Fibroblast of skin of left biceps (primary cell): Measurements from ENCODE around the gene KCNH8.

Source experiments
- DNase-seq, 2 experiments: peaks; one replicate each; pipeline ENCODE4 v3.0.0-alpha.2; 2013; ENCODE audit warnings: low read depth in 2 of 2

KCNH8 gene

DNA sequence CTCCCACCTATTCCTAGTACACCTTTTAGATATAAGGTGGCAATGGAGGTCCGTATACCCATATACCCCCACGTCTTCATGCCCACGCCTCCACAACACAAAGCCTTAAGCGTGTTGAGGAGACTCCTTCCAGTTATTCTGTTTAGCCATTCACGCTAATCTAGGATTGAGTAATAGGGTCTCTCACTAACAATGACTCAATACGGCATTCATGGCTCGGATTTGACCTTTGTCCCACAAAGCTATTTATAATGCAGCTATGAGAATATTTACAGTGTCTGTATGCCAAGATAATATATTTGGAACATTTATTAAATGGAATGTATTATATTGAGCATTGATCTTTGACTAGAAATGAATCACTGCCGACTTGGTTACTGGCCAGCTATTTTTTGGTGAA is 215.8 kb downstream of the KCNH8 start:
- DNase-seq: no peak

DNA sequence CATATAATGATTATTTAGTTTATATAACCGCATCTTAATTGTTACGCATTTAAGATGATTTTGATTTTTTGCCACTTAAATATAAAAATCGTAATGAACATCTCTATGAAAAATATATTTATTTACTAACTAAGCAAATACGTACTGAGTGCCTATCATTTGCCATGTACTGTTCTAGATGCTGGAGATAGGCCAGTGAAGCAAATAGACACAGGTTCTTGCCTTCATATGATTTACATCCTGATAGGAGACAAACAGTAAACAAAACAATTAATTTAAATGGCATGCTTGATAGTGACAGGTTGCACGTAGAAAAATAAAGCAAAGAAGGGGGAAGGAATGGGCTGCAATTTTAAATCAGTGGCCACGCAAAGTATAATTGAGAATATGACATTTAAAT is 217.2 kb downstream of the KCNH8 start:
- DNase-seq: no peak

DNA sequence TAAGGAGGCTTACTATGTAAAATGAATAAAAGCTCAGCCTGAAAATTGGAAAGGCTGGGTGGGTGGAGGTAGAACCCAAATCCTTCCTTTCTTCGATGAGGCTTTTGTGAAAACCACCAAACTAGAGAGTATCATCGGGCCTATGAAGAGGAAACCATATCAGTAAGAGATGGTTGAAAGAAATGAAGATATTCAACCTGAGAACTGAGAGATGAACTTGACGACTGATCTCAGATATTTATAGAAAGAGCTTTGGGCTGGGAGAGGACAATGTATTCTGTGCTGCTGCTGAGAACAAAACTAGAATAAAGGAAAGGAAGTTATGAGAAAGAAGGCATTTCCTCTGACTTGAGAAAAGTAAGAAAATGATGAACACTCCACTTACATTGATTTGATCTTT is 236.6 kb downstream of the KCNH8 start:
- DNase-seq: no peak

DNA sequence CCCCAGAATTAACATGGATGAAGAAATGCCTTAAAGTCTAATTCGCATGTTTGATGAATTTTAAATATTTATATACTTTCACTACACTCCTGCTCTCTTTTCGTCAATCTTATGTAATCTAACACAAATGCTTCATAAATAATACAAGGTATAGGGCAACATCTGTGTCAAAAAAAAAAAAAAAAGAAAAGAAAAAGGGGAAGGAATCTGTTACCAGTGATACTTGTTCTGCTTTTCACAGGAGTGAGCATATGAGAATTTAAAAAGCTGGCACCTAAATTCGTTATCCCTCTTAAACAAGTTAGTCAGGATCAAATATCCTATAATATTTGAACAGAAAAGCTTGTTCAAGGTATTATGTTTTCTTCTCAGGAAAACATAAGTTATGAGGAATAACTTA is 243.8 kb downstream of the KCNH8 start:
- no peak for DNase-seq

DNA sequence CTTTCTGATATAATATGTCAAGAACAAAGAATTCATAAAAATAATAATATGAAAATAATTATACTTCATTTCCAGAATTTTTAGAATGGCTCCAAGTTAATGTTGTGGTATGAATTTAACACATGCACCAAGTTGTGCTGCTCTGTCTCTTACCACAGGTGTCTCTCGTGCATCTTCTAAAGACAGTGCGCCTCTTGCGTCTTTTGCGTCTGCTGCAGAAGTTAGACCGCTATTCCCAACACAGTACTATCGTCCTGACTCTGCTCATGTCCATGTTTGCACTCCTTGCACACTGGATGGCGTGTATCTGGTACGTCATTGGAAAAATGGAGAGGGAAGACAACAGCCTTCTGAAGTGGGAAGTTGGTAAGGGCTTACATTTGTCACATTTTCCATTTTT is 246.6 kb downstream of the KCNH8 start:
- DNase-seq: no peak

DNA sequence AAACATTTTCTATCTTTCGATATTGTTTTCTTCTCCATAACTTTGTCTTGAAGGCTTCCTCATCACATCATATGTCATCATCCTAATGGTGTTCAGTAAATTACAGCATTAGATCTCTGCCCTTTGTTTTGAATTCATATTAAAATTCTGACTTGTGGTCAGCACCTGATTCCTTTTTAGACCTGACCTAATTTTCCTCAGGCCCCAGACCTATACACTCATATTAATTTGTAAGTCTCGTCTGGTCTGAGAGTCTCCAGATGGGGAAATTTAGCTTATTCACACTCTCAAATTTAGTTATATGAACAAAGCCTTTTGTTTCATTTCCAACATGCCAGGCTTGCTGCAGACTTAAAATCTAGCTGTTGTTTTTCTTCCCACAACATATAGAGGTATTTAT is 248.4 kb downstream of the KCNH8 start:
- DNase-seq: no peak

DNA sequence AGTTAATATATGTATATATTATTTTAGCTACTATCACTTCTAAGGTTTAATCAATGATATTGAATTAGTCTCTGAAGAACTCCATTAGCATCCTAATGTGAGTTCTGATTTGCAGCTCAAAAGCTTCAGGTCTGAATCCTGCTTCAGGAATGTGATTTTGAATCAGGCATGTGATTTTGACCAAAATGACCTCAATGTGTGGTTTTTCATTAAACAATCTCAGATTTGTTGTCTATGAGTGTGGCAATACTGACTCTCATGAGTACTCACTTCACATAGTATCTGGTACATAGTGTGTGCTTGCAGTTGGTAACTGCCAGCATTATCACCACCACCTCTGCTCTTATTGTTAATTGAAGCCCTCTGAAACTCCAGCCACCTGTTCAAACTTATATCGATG is 251.0 kb downstream of the KCNH8 start:
- DNase-seq: no peak

DNA sequence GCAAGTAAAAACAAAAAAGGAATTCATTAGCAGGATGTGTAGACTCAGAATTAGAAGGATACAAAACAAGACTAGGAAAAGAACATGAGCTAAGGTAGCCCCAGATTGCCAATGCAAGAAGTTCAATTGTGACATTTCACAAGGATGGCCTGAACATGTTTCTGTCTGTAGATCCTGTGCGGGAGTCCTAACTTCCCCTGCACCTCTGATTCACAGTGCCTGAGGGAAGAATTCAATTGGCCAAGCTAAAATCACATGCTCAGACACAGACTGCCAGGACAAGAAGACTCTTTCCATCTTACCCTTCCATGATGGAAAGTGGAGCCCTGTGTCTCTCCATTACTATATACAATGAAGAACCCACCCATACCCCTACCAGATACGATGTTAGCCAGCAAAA is 251.5 kb downstream of the KCNH8 start:
- DNase-seq: no peak

DNA sequence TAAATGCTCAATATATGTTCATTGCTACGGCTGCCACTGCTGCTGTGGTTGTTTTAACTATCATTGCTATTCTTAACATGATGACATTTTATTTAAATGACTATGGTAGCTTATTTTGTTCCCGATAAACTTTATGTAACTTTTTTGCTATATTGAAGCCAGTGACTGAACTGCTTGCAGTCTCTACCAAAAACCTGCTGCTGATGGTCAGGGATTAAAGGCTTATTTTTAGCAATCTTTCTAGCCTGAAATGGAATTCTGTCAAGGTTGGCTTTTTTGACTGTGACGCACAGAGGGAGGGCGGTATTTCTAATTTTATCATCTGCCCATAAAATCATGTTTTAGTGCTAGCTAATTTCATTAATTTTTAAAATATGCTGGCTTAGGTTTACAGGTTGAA is 271.8 kb downstream of the KCNH8 start:
- DNase-seq: no peak

DNA sequence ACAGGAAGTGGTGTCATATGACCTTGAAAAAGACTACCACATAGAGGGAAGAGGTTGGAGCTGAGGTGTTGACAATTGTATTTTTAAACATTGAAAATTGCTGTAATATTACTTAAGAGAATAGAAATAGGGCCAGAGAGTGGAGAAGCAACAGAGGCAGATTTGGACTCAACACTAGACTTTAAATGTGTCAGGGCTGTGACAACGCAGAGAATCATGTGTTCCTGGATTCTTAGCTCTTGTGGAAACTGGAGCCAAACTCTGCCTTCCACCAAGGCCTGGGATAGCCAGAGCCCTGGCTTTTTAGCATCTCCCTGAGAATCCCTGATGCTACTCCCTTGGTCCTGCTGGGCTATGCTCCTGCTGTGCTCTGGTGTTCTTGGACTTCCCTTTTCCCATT is 277.5 kb downstream of the KCNH8 start:
- DNase-seq: no peak

DNA sequence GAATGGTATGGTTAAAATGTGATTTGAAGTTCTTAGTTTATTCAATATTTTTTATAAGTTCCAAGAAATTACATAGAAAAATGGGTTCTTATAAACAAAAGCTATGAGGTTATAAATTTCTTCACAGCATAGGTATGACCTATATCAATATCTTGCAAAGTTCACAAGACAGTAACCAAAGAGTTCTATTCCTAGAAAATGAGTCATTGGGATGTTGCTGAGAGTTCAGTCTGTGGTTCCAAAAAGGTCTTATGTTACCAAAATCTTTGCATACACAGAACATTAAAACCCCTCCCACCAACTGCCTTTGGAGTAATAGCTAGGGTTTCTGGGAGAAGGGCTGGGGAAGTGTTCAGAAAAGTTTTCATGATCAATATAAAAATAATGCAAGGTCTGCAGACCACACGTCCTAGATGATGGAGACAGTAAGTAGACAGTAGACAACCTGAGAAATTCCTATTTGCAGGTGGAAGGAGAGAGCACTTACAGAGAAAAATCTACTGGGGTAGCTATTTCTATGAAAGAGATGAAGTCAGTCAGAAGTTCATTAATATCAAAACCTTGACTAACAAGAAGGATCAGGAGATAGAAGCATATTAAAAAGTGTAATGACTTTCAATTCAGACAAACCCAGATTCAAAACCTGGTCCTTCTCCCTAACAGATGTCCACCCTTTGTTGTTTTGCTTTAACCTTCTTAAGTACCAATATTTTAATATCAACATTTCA is 279.3 kb downstream of the KCNH8 start:
- DNase-seq: no peak

DNA sequence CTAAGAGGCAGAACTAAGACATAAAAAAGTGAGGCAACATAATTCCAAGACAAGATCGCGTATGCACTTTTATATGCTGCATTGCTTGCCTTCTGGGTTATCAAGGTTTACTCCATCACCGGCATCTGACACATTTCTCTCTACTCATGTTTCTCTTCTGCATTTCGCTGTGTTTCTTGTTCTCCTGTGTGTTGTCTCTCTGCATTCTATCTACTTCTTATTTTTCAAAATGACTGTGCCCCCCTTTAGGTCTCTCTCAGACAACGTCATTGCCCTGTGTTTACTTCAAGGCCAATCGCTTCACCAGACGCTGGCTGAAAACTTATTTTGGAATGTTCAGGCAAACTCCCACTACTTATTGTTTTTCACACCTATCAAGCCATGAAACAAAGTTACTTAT is 280.4 kb downstream of the KCNH8 start:
- DNase-seq: no peak

DNA sequence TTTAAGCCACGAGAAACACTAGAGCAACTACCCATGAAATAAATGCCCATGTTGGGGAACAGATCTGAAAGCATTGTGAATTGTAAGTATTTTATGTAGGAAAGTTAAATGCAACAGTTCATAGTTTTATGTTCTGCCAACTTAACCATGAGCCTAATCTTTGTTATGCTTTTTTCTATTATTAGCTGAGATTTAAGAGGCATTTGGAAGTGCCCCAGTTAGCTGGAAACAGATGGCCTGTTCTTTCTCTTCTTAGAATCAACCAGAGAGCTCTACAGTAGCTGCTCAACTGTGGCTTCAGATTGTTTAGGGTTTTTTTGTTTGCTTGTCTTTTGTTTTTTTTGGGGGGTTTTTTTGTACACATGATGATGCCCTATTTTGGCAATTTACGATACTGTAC is 284.4 kb downstream of the KCNH8 start:
- no peak for DNase-seq

DNA sequence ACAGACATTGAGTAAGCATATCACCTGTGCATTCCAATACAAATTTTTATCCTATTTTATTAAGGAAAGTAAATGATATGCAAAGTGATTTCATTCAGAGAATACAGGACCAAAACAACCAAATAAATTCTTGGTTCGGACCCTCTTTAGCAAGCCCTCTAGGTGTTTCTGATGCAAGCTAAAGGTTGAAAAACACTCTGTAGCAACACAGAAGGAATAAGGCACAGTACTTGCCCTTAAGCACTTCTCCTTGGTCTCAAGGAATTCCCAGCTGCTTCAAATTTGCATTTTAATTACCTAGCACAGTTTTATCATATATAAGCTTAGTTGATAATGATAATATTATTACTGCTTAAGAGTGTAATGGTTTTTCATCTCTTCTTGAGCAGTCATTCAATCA is 288.4 kb downstream of the KCNH8 start:
- DNase-seq: no peak

DNA sequence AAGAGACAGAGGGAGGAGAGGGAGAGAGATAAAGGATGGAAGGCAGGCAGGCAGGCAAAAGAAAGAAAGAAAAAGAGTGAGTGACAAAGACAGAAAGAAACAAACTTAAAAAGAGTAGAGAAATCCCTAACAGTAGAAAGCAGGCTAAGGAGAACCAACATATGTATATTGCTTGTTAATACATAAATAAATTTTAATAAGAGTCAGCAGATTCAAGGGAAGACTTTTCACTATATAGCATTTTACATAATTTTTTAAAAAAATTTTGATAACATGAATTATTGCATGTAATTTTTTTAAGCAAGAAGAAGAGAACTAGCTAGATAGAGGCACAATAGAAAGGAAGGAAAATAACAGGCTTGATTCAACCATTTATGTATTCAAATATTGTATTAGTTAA is 291.6 kb downstream of the KCNH8 start:
- DNase-seq: no peak

DNA sequence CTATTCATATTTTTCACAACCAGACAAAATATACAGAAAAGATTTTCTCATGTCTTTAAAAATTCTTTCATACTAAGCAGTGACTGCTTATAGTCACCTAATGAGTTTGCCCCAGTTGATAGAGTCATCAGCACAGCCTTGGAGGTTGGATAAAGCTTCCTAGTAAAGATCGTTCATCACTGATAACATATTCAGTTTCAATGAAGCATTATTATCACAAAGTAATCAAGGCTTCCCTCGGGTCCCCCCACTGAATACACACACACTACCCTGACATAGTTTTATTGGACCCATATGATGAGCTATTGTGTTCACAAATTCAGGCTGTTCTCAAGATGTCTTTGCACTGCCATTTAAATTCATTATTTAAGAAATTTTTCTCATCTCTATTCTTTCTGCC is 297.8 kb downstream of the KCNH8 start:
- no peak for DNase-seq

DNA sequence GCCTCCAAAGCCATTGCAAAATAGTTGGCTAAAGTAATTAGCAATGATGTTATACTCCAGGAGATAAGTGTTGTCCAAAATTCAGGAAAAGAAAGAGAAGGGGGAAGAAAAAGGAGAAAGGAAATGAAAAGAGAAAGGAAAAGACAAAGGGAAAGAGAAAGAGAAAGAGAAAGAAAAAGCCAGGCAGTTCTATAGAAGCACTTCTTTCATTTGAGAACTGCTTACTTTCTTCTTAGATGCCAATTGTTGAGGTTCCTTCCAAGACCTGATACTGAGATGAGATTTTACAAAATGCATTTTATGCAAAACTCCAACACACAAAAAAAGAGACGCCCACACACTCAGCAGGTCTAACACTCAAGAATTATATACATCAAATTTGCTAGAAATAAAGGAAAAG is 298.4 kb downstream of the KCNH8 start:
- no peak for DNase-seq

DNA sequence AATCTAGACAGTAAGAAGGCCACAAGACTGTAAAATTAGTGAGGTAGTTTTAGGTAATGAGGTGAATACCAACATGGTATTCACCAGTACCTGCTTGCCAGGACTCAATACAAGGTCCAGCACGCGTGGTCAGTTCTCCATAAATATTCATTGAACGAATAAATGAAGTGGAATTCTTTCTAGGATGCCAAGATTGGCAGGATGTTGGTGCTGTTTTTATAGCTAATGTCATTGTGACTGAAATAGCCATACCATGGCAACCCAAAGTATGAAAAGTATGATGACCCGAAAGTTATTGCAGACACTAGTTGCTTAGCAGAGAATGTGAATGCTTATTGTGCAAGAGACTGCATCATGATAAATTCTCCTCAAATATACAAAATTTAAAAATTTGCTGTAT is 307.2 kb downstream of the KCNH8 start:
- DNase-seq: no peak

DNA sequence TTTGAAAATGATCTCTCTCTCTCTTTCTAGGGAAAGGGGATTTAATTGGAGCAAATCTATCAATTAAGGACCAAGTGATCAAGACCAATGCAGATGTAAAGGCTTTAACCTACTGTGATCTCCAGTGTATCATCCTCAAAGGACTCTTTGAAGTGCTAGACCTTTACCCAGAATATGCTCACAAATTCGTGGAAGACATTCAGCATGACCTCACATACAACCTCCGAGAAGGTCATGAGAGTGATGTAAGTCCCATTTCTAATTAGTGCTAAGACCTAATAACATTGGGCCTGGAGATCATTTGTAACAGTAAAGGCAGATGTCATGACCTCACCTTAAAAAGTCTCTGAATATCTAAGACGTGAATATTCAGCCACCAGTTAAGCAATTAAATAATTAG is 308.4 kb downstream of the KCNH8 start:
- no peak for DNase-seq

DNA sequence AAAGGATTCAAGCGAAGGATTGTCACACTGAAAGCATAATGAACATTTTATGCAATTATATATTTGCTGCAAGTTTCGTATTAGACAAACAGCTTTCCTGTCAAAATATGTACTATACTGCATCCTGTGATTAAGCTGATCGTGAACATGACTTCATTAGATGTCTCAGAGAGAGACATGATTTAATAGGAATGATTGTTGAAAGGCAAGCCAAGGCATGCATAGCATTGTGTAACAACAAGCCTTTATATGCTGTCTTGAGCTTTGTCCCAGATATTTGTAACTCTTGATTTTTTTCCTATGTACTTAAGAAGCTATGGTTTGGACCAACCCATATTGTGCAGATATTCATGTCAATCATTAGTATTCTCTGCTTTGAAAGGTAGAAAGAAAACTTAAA is 309.1 kb downstream of the KCNH8 start:
- no peak for DNase-seq

DNA sequence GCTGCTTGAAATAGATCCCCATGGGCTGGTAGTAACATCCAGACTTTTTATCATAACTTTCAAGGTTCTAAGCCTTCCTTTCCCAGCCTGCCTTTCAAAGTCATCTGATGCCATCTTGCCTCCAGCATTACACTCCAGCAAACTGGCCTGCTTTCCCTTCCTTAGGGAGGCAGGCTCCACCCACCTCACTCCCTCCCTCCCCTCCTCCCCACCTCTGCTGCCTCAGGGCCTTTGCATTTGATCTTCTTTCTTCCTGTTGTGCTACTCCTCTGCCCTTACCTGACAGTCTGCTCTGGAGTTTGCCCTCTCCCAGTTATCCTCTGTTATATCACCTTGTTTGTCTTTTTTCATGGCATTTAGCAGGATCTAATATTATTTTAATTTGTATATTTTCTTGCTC is 319.5 kb downstream of the KCNH8 start:
- DNase-seq: no peak

DNA sequence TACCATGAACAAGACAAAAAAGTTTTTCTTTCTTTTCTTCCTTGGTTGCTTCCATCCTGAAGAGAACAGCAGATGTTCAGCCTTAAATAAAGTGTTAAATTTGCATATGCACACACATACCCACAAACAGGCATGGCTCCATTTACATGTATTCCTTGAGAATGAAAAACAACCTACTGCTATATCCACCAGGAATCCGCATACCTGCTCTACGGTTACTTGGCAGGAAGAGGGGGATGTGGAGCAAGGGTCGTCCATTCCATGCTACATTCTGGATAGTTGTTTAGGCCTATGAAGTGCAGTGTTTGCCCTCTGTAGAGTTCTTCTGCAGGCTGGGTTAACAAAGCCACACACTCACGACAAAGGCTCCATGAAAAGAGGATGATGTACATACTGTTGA is 322.8 kb downstream of the KCNH8 start:
- DNase-seq: no peak

DNA sequence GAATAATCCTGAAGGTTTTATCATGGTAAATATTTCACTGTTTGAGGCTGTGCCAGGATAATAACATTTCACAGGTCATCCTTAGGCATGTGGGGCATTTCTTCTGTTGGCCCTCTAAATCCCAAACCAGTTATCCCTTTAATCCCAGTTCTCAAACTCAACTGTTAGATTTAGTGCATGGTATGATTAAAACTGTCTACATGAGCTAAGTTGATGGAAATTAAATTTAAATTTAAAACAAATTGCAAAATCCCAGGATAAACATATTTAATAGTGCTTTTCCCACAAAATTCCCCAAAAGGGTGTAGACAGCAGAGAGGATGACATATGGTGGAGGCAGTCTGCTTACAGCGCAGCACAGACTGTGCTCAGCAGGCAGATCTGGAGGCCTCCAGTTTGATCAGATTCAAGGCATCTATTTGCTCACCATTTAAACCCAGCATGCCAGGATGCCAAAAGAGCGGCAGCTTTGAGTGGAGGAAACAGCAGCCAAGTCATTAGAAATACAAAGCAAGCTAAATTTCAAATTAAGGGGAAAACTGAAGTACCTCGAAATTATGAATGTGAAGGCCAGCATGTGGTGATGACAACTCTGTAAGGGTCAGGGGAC is 325.8 kb downstream of the KCNH8 start:
- no peak for DNase-seq

DNA sequence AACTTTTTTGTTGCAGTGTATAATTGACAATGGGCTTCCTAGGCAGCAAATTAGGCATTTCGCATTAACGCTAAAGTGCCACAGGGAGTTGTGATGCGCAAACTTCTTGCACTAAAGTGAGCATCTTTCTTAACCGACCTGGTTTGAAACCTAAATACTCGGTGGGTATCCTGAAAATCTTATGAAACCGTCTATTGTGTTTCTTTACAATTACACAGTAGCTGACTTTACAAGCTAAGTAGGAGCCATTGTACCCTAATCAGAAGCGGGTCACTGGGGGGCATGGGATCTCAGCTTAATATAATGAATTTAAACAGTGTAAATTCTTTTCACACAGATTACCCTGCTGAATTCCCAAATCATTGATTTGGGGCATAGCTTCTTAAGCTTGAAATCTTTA is 328.0 kb downstream of the KCNH8 start:
- DNase-seq: no peak
